22Rv1 (cell line): Measurements from ENCODE around the gene MCOLN1.

ENCODE experiments used
- ZFX ChIP-seq: fragments of 450-650 bp; IDR thresholded peaks from 2 replicates; pipeline ENCODE4 v1.6.1; 2017; ENCODE audit warnings: antibody characterized with exemption, borderline replicate concordance
- TF ChIP-seq, protein P1 (sequence below): fragments of 450-650 bp; IDR thresholded peaks from 2 replicates; pipeline ENCODE4 v1.5.1; 2017; ENCODE audit warnings: mild to moderate bottlenecking

DNA sequence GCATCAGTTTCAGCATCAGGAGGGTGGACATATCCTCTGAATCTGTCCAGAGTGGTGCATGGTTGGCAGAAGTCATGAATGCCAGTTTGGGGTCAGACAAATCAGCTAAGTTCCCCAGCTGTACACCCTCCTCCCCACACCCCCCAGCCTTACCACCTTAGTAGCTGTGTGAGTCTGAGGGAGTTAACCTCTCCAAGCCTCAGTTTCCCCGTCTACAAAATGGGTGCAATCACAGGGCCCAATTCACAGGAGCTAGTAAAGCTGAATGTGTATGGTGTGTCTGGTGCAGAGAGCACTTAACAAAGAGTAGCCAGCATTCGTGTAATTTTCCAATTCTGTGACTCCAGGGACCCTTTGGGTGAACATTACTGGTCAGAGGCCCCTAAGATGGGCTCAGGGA, 19.9 kb upstream of the MCOLN1 start:
- TF ChIP-seq, protein P1, sequence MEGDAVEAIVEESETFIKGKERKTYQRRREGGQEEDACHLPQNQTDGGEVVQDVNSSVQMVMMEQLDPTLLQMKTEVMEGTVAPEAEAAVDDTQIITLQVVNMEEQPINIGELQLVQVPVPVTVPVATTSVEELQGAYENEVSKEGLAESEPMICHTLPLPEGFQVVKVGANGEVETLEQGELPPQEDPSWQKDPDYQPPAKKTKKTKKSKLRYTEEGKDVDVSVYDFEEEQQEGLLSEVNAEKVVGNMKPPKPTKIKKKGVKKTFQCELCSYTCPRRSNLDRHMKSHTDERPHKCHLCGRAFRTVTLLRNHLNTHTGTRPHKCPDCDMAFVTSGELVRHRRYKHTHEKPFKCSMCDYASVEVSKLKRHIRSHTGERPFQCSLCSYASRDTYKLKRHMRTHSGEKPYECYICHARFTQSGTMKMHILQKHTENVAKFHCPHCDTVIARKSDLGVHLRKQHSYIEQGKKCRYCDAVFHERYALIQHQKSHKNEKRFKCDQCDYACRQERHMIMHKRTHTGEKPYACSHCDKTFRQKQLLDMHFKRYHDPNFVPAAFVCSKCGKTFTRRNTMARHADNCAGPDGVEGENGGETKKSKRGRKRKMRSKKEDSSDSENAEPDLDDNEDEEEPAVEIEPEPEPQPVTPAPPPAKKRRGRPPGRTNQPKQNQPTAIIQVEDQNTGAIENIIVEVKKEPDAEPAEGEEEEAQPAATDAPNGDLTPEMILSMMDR, result no peak
- no peak for TF ChIP-seq ZFX
